ENCODE results near the gene JAK3.
"Not testable (repeated sequence)": the region's sequence is repeated elsewhere in the genome, so short reads cannot be mapped to it uniquely, and the experiment has no call there.

Gene JAK3

DNA sequence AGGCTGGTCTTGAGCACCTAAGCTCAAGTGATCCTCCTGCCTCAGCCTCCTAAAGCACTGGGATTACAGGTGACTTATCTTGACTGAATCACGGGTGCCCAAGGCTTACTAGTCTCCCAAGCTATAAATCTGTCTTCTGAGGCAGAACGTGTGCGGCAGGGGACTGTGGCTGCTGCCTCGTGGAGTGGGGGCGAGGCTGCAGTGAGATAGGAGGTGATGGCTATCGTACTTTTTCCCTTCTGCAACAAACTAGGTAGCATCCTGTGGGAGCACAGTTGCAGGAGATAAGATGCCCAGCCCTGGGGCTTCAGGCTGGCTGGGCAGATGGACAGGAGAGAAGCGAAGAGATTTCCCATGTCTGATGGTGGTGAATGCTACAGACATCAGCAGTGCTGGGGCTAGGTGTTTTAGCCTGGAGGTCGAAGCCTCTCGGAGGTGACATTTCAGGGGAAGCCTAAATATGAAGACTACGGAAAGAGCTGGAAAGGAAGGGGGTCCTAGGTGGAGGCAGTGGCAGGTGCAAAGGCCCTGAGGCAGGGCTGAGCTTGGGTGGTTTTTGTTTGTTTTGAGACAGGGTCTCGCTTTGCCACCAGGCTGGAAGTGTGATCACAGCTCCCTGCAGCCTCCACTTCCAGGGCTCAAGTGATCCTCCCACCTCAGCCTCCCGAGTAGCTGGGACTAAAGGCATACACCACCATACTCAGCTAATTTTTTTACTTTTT is 45.5 kb downstream of the JAK3 start:
- no peak for FAIRE-seq

DNA sequence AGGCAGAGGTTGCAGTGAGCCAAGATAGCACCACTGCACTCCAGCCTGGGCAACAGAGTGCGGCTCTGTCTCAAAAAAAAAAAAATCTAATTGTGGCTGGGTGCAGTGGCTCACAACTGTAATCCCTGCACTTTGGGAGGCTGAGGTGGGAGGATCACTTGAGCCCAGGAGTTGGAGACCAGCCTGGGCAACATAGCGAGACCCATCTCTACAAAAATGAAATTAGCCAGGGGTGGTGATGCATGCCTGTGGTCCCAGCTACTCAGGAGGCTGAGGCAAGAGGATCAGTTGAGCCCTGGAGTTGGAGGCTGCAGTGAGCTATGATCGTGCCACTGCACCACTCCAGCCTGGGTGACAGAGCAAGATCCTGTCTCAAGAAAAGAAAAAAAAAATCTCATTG is 49.2 kb downstream of the JAK3 start:
- not testable (repeated sequence) for FAIRE-seq

DNA sequence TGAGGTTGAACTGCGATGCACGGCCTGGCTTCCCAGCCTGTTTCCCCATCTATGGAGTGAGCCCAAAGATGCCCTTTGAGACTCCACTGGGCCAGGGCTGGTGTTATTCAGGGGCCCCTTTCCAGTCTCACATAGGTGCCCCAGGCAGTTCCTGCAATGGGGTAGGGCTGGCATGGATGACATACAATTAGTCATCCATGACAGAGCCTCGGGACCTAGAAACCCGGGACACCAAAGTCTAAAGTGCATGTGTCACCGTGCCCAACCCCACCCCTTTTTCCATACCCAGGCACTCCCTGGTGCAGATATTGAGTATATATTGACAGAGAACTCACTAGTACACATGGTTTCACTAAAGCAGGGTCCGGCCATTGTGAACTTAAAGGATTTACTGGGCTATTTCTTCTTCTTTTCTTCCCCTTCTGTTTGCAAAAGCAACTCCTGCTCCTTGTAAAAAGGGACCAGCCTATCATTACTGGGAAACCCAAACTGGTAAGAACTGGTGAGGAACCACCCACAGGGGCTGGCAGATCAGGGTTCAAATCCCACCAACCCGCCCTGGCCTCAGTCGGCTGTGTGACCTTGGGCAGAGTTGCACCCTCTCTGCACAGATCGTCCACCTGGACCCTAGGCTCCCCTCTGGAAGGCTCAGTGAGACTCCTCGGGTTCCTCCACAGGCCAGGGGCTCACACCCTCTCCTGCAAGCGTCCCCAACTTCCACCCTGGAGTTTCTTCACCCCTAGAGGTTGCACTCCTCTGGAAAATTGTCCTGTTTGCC is 50.2 kb downstream of the JAK3 start:
- no peak for FAIRE-seq

DNA sequence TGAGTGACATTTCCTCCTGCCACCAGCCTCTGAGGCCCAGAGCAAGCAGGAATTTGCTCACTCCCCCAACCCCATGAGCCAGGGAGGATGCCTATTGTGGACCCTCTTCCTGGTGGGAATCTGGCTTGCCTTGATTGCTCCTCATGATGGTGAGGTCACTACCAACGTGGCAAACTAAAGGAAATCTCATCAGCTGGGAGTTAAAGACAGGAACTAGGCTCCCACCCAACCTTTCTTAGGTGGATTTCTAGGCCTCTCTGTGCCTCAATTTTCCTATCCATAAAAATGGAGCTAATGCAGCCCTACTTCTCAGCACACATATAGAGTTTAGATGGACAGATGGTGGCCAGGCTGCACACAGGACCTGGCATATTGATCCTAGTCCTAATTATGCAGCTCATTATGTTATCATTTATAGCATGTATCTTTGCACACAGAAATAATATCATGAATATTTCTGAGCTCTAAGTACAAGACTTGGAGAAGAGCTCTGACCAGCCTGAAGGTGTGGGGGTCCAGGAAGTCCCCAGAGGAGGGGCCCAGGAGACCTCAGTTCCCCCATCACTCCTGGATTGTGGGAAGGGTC is 50.9 kb downstream of the JAK3 start:
- FAIRE-seq = no peak

DNA sequence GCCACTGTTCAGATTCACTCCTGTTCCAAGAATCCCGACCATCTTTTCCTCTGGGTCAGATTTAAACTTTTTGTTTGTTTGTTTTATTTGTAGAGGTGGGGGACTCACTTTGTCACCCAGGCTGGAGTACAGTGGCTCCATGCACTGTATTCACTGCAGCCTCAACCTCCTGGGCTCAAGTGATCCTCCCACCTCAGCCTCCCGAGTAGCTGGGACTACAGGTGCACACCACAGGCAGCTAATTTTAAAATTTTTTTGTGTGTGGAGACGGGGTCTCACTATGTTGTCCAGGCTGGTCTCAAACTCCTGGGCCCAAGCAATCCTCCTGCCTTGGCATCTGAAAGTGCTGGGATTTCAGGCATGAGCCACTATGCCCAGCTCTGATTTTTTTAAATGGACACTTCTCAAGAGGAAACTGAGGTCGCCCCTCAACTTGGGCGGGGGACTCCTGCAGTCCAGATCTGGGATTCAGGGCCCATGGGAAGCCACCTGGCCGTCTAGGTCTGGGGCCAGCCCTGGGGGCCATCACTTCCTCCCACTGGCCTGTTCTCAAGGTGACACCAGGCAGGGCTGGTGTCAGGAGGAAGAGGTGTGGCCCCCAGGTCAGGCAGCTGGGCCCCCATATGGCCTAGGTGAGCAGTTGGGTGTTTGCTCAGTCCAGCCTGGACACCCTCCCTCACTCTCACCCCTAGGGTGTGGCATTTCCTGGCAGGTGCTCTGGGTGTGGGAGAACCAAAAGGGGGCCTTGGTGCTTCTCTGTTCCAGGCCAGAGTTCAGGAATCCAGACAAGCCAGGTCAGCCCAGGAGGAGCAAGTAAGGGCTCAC is 51.6 kb downstream of the JAK3 start:
- no peak for FAIRE-seq

DNA sequence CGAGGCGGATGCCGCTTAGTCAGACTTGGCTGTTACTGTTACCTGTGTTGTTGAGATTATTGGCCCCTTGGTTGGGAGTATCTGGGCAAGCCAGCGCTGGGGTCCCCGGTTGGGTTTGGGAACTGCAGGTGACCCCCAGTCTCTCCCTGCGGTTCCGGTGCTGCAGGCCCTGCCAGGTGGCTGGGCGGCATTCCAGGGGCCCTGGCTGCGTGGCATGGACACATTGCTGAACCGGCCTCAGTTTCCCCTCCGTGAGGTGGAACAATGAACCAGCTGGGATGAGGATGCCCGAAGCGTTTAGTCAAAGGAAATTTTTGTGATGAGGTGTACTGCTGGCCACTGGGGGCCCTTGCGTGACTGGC is 52.3 kb downstream of the JAK3 start:
- FAIRE-seq = no peak

DNA sequence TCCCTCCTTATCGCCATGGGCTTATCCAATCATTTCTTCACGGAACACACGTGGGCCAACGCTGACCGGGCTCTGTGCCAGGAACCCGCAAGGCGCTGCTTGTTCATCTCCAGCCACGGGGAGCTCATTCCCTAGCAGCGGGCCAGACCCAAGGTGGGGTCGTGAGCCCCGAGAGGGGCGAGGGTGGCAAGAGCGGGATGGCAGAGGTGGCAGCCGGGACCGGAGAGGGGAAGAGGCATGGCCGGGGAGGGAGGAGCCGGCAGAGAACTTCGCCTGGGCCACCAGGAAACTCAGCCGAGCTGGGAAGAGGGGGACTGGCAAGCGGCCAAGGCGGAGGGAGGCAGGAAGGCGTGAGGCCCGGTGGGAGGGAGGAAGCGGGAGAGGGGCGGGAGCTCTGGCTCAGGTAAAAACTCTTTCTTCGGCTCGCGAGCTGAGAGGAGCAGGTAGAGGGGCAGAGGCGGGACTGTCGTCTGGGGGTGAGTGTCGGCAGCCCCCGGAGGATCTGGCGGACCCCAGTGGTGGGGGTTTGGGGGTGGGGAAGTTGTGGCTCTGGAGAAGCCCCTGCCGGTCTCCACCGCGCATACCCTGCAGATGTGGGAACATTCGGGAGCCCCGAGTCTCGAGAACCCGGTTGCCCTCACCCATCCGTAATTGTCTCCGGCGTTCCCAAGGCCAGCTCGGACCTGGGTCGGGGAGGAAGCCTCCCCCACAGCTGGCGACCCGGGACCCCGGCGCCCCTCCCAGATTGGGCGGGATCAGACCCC is 52.9 kb downstream of the JAK3 start, which contains the start of gene B3GNT3:
B3GNT3 (plus strand) TSS at position 408 of the 764 bp plus-strand sequence. CDS start 12,670 bp downstream, outside the sequence.
- FAIRE-seq = no peak

DNA sequence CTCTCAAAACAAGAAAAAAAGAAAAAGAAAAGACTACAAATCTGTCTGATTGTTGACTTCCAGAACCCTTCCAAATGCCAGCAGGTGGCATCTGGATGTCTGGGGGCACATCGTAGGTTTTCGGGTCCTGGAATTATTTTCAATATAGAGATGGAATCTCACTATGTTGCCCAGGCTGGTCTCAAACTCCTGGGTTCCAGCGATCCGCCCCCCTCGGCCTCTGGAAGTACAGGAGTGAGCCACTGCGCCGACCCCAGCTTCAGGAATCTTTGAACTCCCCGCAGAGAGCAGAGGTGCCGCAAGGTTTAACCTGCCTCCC is 53.4 kb downstream of the JAK3 start:
- no peak for FAIRE-seq

DNA sequence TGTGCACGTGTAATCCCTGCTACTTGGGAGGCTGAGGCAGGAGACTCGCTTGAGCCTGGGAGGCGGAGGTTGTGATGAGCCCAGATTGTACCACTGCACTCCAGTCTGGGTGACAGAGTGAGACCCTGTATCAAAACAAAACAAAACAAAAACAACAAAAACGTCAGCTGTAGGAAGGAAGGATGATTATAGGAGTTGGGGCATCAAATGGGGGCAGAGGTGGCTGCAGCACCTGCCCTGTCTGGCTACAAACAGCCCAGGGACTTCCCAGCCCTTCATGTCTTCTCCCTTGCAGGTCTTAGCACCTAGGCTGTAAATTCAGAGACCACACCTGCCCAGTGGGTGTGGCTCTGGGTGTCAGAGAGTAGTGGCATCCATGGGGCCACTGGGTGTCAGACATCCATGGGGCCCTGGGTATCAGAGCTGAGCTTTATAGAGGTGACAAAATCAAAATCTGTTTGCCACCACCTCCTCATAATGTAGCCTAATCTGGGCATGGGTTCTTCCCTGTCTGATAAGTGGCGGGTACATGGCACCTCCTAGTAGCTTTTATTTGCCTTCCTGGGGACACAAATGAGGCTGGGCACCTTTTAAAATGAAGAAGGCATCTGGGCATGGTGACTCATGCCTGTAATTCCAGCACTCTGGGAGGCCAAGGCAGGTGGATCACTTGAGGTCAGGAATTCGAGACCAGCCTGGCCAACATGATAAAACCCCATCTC is 57.6 kb downstream of the JAK3 start:
- no peak for FAIRE-seq

DNA sequence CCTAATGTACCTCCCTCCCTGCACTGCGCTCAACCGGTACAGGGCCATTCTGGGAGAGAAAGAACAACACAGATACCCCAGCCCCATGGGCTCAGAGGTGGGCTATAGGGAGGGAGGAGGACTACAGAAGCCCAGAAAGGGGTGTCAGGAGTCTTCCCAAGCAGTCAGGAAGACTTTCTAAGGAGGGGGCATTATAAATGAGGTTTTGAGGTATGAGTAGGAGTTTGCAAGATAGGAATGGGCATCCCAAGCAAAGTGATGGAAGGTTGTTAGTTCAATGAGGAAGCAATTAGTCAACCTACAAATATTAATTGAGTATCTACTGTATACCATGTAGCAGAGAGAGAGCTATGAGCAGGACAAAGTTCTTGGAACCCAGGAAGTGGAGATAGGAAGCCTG is 59.1 kb downstream of the JAK3 start:
- FAIRE-seq = no peak

DNA sequence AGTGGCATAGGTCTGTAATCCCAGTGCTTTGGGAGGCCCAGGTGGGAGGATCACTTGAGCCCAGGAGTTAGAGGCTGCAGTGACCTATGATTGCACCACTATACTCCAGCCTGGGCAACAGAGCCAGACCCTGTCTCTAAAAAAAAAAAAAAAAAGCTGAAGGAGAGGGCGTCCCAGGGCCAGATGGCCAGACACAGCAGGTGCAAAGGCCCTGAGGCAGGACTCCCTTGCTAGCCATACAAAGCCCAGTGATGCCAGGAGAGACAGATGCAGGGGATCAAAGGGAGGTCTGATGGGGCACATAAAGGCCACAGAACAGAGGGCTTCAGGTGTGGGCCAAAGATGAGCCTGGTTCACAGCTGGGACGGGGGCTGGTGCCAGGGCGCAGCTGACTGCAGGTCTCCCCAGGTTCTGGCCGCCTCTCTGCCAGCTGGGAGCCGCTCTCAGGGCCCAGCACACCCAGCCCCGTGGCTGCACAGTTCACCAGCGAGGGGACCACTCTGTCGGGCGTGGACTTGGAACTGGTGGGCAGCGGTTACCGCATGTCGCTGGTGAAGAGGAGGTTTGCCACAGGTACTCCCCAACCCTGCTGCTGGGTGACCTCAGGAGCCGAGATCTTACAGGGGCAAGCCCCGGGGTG is 60.4 kb downstream of the JAK3 start:
- no peak for FAIRE-seq

DNA sequence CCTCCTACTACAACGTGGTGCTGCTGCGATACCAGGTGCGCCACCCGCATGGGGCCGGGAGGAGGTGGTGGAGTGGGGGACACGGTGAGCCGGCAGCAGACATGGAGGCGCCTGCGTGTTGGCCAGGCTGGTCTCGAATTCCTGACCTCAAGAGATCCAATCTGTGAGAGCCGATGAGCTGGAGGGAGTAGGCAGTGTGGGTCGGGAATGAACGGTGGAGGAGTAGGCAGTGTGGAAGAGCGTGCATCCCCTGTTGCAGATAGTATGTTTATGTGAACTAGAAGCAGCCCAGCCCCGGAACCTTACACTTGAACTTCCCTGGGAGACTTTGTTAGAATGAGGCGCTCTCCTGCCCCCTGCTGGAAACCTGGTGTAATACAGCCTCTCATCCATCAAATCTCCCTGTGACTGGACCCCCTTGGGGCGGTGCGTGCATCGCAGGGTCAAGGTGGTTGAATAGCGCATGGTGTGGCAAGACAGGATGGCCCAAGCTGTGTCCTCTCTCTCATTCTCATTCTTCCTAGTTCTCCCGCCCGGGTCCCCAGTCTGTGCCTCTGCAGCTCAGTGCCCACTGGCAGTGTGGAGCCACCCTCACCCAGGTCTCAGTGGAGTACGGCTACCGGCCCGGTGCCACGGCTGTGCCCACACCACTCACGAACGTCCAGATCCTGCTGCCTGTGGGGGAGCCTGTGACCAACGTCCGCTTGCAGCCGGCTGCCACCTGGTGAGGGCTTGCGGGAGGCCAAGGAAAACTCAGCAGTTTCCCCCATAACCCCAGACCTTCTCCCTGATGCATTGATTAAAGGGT is 63.4 kb downstream of the JAK3 start:
- peak; percentile 21 for FAIRE-seq

DNA sequence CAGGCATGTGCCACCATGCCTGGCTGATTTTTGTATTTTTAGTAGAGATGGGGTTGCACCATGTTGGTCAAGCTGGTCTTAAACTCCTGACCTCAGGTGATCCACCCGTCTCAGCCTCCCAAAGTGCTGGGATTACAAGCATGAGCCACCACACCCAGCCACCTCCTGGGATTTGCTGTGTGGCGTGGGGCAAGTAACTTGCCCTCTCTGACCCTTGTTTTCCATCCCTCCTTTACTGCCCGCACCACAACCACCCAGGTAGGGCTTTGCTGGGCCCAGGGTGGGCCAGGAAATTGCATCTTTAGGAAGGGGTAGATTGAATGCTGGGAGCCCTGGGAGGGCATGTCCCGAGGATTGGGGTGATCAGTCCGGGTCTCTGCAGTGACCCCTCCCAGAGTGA is 64.1 kb downstream of the JAK3 start:
- FAIRE-seq = not testable (repeated sequence)

DNA sequence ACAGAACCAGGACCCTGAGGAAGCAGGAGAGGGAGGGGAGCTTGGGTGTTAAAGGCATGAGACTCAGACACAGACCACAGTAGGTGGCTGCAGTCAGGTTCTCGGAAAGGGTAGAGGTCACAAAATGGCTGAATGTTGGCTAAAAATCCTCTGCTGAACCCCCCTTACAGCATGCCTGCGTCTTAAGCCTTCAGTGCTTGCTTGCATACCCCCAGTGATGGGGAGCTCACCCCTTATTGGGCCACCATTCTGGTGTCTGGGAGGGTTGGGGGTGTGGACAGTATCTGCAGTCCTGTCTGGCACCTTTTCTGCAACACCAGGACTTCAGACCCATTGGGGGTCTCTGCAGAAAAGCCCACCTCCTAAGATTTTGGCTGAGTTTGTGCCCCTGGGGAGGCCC is 67.0 kb downstream of the JAK3 start:
- FAIRE-seq = no peak

DNA sequence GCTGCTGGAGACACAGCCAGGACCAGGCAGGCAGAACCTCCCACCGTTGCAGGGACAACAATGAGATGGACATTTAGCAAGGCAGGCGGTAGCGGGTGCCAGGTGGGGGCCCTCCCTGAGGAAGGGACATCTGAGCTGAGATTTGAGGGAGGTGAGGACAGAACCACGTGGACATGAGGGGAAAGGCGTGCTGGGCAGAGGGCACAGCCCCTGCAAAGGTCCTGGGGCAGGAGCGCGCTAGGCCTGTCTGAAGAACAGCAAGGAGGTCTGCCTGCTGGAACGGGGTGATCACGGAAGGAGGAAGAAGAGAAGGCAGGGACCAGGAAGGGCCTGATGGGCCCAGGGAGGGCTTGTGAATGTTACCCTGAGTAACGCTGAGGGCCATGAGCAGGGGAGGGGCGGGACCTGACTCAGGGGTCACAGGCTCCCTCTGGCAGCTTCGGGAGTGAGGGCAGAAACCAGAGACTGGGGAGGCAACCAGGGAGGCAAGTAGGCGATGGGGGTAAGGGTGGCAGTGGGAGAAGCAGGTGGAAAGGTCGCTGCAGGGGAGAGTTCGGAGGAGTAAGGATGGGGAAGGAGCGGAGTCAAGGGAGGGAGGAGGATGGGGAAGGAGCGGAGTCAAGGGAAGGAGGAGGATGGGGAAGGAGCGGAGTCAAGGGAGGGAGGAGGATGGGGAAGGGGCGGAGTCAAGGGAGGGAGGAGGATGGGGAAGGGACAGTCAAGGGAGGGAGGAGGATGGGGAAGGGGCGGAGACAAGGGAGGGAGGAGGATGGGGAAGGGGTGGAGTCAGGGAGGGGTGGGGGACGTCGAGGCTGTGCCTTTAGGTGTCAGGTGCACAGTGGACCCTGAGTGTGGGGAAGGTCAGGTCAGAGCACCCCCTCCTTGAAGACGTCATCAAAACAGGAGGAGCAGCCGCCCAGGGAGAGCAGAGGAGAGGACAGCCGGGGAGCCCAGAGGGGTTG is 68.5 kb downstream of the JAK3 start:
- no peak for FAIRE-seq

DNA sequence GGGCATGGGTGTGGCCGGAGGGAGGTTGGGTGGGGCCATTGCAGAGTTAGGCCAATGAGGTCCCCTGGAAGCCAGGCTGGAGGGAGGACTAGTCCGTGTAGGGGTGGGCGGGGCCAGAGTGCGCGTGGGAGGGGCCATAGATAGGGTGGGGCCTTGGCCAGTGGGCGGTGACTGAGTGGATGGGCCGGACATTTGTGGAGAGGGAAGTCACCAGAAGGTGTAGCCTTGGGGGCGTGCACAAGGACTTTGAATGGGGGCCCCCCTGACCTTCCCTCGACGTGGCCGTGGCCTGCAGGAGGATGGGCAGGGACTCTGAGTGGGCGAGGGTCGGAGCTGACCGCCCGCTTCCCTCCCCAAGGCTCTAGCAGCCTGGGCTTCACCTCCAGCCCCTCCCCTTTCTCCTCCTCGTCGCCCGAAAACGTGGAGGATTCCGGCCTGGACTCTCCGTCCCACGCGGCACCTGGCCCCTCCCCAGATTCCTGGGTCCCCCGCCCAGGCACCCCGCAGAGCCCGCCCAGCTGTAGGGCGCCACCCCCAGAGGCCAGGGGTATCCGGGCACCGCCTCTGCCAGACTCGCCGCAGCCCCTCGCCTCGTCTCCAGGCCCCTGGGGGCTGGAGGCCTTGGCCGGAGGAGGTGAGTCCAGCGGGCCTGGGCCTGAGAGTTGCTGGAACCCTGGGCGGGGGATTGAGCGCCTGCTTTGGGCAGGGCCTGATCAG is 69.4 kb downstream of the JAK3 start:
- no peak for FAIRE-seq

DNA sequence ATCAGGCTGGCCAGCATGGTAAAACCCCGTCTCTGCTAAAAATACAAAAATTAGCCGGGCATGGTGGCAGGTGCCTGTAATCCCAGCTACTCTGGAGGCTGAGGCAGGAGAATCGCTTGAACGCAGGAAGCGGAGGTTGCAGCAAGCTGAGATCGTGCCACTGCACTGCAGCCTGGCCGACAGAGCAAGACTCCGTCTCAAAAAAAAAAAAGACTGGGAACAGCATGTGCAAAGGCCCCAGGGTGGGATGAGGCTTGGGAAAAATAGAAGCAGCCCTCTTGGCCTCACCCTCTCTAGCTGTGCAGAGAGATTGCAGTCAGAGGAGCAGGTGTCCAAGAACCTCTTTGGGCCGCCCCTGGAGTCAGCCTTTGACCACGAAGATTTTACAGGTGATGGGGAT is 69.9 kb downstream of the JAK3 start:
- not testable (repeated sequence) for FAIRE-seq

DNA sequence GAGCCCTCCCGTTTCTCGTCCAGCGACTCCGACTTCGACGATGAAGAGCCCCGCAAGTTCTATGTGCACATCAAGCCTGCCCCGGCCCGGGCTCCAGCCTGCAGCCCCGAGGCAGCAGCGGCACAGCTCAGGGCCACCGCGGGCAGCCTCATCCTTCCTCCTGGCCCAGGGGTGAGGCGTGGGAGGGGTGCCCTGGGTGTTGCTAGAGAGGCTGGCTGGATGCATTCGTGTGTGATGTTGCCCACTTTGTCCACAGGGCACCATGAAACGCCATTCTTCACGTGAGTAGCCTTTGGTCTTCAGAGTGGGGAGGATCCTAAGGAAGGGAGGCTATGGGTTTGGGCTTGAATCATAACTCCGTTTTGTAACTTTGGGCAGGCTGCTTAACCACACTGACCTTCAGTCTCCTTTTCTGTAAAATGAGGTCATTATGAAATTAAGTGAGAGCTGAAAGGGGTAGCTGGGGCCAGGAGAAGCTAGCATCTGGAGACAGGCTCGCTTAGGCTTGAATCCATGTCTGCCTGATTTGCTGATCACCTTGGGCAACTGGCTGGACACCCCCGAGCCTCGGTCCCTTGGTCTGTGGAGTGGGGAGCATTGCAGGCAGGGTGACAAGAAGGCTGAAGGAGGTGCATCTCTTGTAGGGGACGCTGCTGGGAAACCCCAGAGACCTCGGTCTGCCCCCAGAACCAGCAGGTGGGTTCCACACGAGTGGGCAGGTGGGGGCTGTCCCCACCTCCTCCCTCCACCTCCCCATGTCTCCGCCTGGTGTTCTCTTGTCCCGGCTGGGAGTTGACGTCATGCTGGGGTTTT is 71.6 kb downstream of the JAK3 start:
- no peak for FAIRE-seq

Measured in islet of Langerhans (tissue), 1 donor.